H9 (cell line): Measurements from ENCODE around the gene LCN2. TPM values are rescaled to one million over a fixed set of nuclear protein-coding genes. Genes with fewer than 3 reads are reported as not detected.

Experiments
- DNase-seq: peaks from one replicate; pipeline ENCODE4 v3.0.0-alpha.2; 2017
- H2AFZ ChIP-seq: one replicate; pipeline ENCODE4 v1.6.1; 2013; ENCODE audit warnings: mild to moderate bottlenecking, low read length, control low read depth, moderate library complexity
- H2AK5ac ChIP-seq: 2 replicates; pipeline ENCODE4 v1.6.1; 2013; ENCODE audit warnings: low read length, control low read depth, mixed read lengths; ENCODE audit not compliant: insufficient read length
- H2BK120ac ChIP-seq: one replicate; pipeline ENCODE4 v1.6.1; 2013; ENCODE audit warnings: low read depth, mild to moderate bottlenecking, low read length, control low read depth, inconsistent platforms; ENCODE audit not compliant: poor library complexity, severe bottlenecking
- H2BK12ac ChIP-seq: 2 replicates; pipeline ENCODE4 v1.6.1; 2013; ENCODE audit warnings: low read length, control low read depth, mixed read lengths, low read depth; ENCODE audit not compliant: insufficient read length
- H2BK15ac ChIP-seq: 2 replicates; pipeline ENCODE4 v1.6.1; 2013; ENCODE audit warnings: low read depth, low read length, control low read depth
- H2BK20ac ChIP-seq: one replicate; pipeline ENCODE4 v1.6.1; 2013; ENCODE audit warnings: low read depth, mild to moderate bottlenecking, low read length, control low read depth, inconsistent platforms; ENCODE audit not compliant: poor library complexity, severe bottlenecking
- H2BK5ac ChIP-seq: 2 replicates; pipeline ENCODE4 v1.6.1; 2013; ENCODE audit warnings: low read length, control low read depth, mixed read lengths; ENCODE audit not compliant: insufficient read length
- H3K14ac ChIP-seq: 2 replicates; pipeline ENCODE4 v1.6.1; 2013; ENCODE audit warnings: low read length, control low read depth; ENCODE audit not compliant: insufficient read depth
- H3K18ac ChIP-seq: 2 replicates; pipeline ENCODE4 v1.6.1; 2013; ENCODE audit warnings: low read depth, mild to moderate bottlenecking, mixed read lengths, low read length, control low read depth; ENCODE audit not compliant: insufficient read length
- H3K23ac ChIP-seq: 2 replicates; pipeline ENCODE4 v1.6.1; 2013; ENCODE audit warnings: low read length, control low read depth, mixed read lengths, low read depth; ENCODE audit not compliant: insufficient read length
- H3K23me2 ChIP-seq: 2 replicates; pipeline ENCODE4 v1.6.1; 2013; ENCODE audit warnings: low read depth, mild to moderate bottlenecking, mixed read lengths, low read length, control low read depth; ENCODE audit not compliant: insufficient read length, poor library complexity, severe bottlenecking
- H3K27ac ChIP-seq: 2 replicates; pipeline ENCODE4 v1.5.1; 2013; ENCODE audit warnings: low read length, control low read depth, mixed read lengths, low read depth; ENCODE audit not compliant: insufficient read length
- H3K27me3 ChIP-seq: 2 replicates; pipeline ENCODE4 v1.6.1; 2013; ENCODE audit warnings: low read length, control low read depth, inconsistent platforms; ENCODE audit not compliant: insufficient read depth
- H3K4ac ChIP-seq: 2 replicates; pipeline ENCODE4 v1.6.1; 2013; ENCODE audit warnings: low read depth, mild to moderate bottlenecking, control low read depth, inconsistent platforms, low read length, moderate library complexity
- H3K4me1 ChIP-seq: 2 replicates; pipeline ENCODE4 v1.6.1; 2013; ENCODE audit warnings: low read length, control low read depth, inconsistent platforms; ENCODE audit not compliant: insufficient read depth
- H3K4me2 ChIP-seq: 2 replicates; pipeline ENCODE4 v1.6.1; 2013; ENCODE audit warnings: low read length, control low read depth, mixed read lengths; ENCODE audit not compliant: insufficient read length, insufficient read depth
- H3K56ac ChIP-seq: 2 replicates; pipeline ENCODE4 v1.6.1; 2013; ENCODE audit warnings: low read depth, mild to moderate bottlenecking, mixed read lengths, low read length, control low read depth; ENCODE audit not compliant: insufficient read length
- H3K79me1 ChIP-seq: 2 replicates; pipeline ENCODE4 v1.6.1; 2013; ENCODE audit warnings: low read depth, mild to moderate bottlenecking, moderate library complexity, low read length, control low read depth, inconsistent platforms; ENCODE audit not compliant: insufficient read depth, poor library complexity, severe bottlenecking
- H3K79me2 ChIP-seq: 2 replicates; pipeline ENCODE4 v1.6.1; 2013; ENCODE audit warnings: low read length, control low read depth, inconsistent platforms; ENCODE audit not compliant: insufficient read depth
- H3K9ac ChIP-seq: 2 replicates; pipeline ENCODE4 v1.6.1; 2013; ENCODE audit warnings: low read length, control low read depth, mixed read lengths; ENCODE audit not compliant: insufficient read length; ENCODE audit errors: extremely low read depth
- H3K9me3 ChIP-seq: one replicate; pipeline ENCODE4 v1.6.1; 2013; ENCODE audit warnings: low read depth, low read length, inconsistent platforms; ENCODE audit not compliant: control insufficient read depth
- H3T11ph ChIP-seq: one replicate; pipeline ENCODE4 v1.6.1; 2013; ENCODE audit warnings: mild to moderate bottlenecking, low read length, control low read depth, inconsistent platforms
- H4K20me1 ChIP-seq: one replicate; pipeline ENCODE4 v1.6.1; 2013; ENCODE audit not compliant: control insufficient read depth, insufficient read length, insufficient read depth
- H4K5ac ChIP-seq: 2 replicates; pipeline ENCODE4 v1.6.1; 2013; ENCODE audit warnings: low read depth, mild to moderate bottlenecking, mixed read lengths, low read length, control low read depth; ENCODE audit not compliant: insufficient read length
- H4K8ac ChIP-seq: replicated peaks from 2 replicates; pipeline ENCODE4 v1.6.1; 2013; ENCODE audit warnings: low read length, control low read depth, mixed read lengths, low read depth; ENCODE audit not compliant: insufficient read length
- H4K91ac ChIP-seq: 2 replicates; pipeline ENCODE4 v1.6.1; 2013; ENCODE audit warnings: low read depth, mild to moderate bottlenecking, moderate library complexity, mixed read lengths, low read length, control low read depth; ENCODE audit not compliant: insufficient read length
- H3K27ac Mint-ChIP-seq, 3 experiments: 2 replicates in 2 of 3; 3 replicates in 1 of 3; pipeline ENCODE4 v1.8.0; 2020 to 2021; ENCODE audit warnings: mixed read lengths in 3 of 3, mild to moderate bottlenecking in 1 of 3, moderate library complexity in 1 of 3
- H3K27me3 Mint-ChIP-seq: 2 replicates; pipeline ENCODE4 v1.8.0; 2021; ENCODE audit warnings: low read depth, mild to moderate bottlenecking, moderate library complexity, mixed read lengths
- H3K36me3 Mint-ChIP-seq, 3 experiments: 2 replicates in 2 of 3; 3 replicates in 1 of 3; pipeline ENCODE4 v1.8.0; 2020 to 2021; ENCODE audit warnings: low read depth in 3 of 3, mixed read lengths in 3 of 3; ENCODE audit not compliant: insufficient read depth in 1 of 3
- H3K4me1 Mint-ChIP-seq, 2 experiments: 2 replicates each; pipeline ENCODE4 v1.8.0; 2020; ENCODE audit warnings: mixed read lengths in 2 of 2
- H3K4me3 Mint-ChIP-seq, 2 experiments: 2 replicates in 1 of 2; 3 replicates in 1 of 2; pipeline ENCODE4 v1.8.0; 2020 to 2021; ENCODE audit warnings: mild to moderate bottlenecking in 2 of 2, mixed read lengths in 2 of 2, moderate library complexity in 1 of 2
- H3K9me3 Mint-ChIP-seq, 2 experiments: 2 replicates in 1 of 2; 3 replicates in 1 of 2; pipeline ENCODE4 v1.8.0; 2020; ENCODE audit warnings: mild to moderate bottlenecking in 2 of 2, mixed read lengths in 2 of 2, moderate library complexity in 1 of 2
- CTCF ChIP-seq: fragments of 200-600 bp; sonication (generic); conservative IDR thresholded peaks from 3 replicates; pipeline ENCODE4 v1.8.0; 2021; ENCODE audit warnings: antibody characterized with exemption, mild to moderate bottlenecking
- WGBS: extraction: QIAGEN DNeasy Blood & Tissue Kit; methylation state at CpG from one replicate; pipeline ENCODE4 v1.1.7; 2013; ENCODE audit warnings: missing lambda C conversion rate, low lambda C conversion rate, mixed read lengths; ENCODE audit not compliant: insufficient read length; ENCODE audit errors: extremely low coverage; 5-methylcytosine and 5-hydroxymethylcytosine counted together
- total RNA-seq: library from RNA; stranded (reverse); gene quantifications from 2 replicates; pipeline ENCODE4 v1.2.1, GENCODE V29; 2021

The LCN2 gene
- total RNA-seq, 1 experiment from 2014 or later: not detected

- Histone ChIP-seq H3K79me2 (no peaks in the 10 kb centered on the region), H4K91ac (no peak overlapping the region), H3K23ac (no peak overlapping the region), H3T11ph (no peak overlapping the region), H2AK5ac (no peak overlapping the region), H4K20me1 (no peaks in the 10 kb centered on the region), H2AFZ (no peak overlapping the region), H3K79me1 (no peaks in the 10 kb centered on the region), H3K4me1 (no peaks in the 10 kb centered on the region), H4K8ac (no peak overlapping the region), H3K18ac (no peak overlapping the region), H3K14ac (no peak overlapping the region), H3K56ac (no peak overlapping the region), H3K27ac (no peak overlapping the region), H3K4ac (no peak overlapping the region), H2BK15ac (no peak overlapping the region), H2BK20ac (no peak overlapping the region), H3K9me3 (no peaks in the 10 kb centered on the region), H2BK120ac (no peak overlapping the region), H3K9ac (no peak overlapping the region), H2BK12ac (no peak overlapping the region), H4K5ac (no peak overlapping the region), H3K27me3 (no peaks in the 10 kb centered on the region), H3K4me2 (no peak overlapping the region), H2BK5ac (no peak overlapping the region), H3K23me2 (no peaks in the 10 kb centered on the region)
- WGBS: no CpG with 5 or more reads among the region's 4 CpGs
- Mint-ChIP-seq H3K9me3 (no peaks in the 10 kb centered on the region), H3K4me1 (no peaks in the 10 kb centered on the region), H3K27ac (peak overlapping the region in 1 of 3 experiments; percentile 40; a peak in 1 of 7 replicates), H3K4me3 (no peak overlapping the region; a peak in 1 of 5 replicates), H3K36me3 (peaks cover 23 to 75% (median 51%) of the 10 kb centered on the region in 3 experiments), H3K27me3 (no peaks in the 10 kb centered on the region)
- TF ChIP-seq CTCF: no peak
- no peak for DNase-seq
Measured at GRCh38 chr9:128167209-128167608, 18.0 kb downstream of the LCN2 start.
